H1 (cell line): Measurements from ENCODE around the gene LIN28A. TPM values are rescaled to one million over a fixed set of nuclear protein-coding genes. Genes with fewer than 3 reads are reported as not detected.

ENCODE experiments used
- CTCF ChIA-PET: fragments of 300-600 bp; sonication (Branson Sonifier 250); formaldehyde crosslinking; loops from one replicate; lab custom pipeline; 2021; ENCODE audit not compliant: partially characterized antibody; lab: Charles Lee
- POLR2A ChIA-PET: fragments of 300-600 bp; sonication (Branson Sonifier 250); formaldehyde crosslinking; loops from one replicate; lab custom pipeline; 2021; ENCODE audit warnings: inconsistent platforms; ENCODE audit not compliant: partially characterized antibody; lab: Charles Lee
- DNase-seq, 2 experiments: peaks; one replicate each; pipeline versions ENCODE4 v3.0.0 to v3.0.0-alpha.2; 2010 to 2022; ENCODE audit warnings: low spot score in 2 of 2, low read depth in 1 of 2, mixed read lengths in 1 of 2
- FAIRE-seq: peaks from 2 replicates; lab custom pipeline; 2011; peaks lifted over from hg19 to GRCh38; lab: Jason Lieb, UNC
- H2AFZ ChIP-seq: 2 replicates; pipeline ENCODE4 v1.8.1; 2012; ENCODE audit warnings: low read length, inconsistent platforms
- H2AK5ac ChIP-seq: 2 replicates; pipeline ENCODE4 v1.6.1; 2013; ENCODE audit warnings: low read depth, low read length
- H2BK120ac ChIP-seq: replicated peaks from 2 replicates; pipeline ENCODE3; 2013; ENCODE audit warnings: low read depth, low read length, inconsistent platforms
- H2BK12ac ChIP-seq: 2 replicates; pipeline ENCODE4 v1.6.1; 2013; ENCODE audit warnings: low read depth, low read length
- H2BK15ac ChIP-seq: 2 replicates; pipeline ENCODE4 v1.6.1; 2013; ENCODE audit warnings: low read length
- H2BK20ac ChIP-seq: 2 replicates; pipeline ENCODE4 v1.6.1; 2013; ENCODE audit warnings: low read length
- H2BK5ac ChIP-seq: 2 replicates; pipeline ENCODE4 v1.6.1; 2013; ENCODE audit warnings: low read depth, low read length
- H3K14ac ChIP-seq: 2 replicates; pipeline ENCODE4 v1.6.1; 2013; ENCODE audit warnings: inconsistent platforms; ENCODE audit not compliant: insufficient read length
- H3K18ac ChIP-seq: 2 replicates; pipeline ENCODE4 v1.6.1; 2013; ENCODE audit warnings: low read length; ENCODE audit errors: extremely low read depth
- H3K23ac ChIP-seq: 2 replicates; pipeline ENCODE4 v1.6.1; 2013; ENCODE audit warnings: inconsistent platforms; ENCODE audit not compliant: insufficient read length
- H3K23me2 ChIP-seq: 2 replicates; pipeline ENCODE4 v1.6.1; 2013; ENCODE audit warnings: low read depth, low read length
- H3K27ac ChIP-seq: 2 replicates; pipeline ENCODE4 v1.6.1; 2011; ENCODE audit warnings: low read depth, low read length, inconsistent platforms
- H3K27me3 ChIP-seq, 4 experiments: replicated peaks in 1 of 4; 1 replicate in 1 of 4; 2 replicates in 3 of 4; pipeline versions ENCODE4 v1.6.1 to v1.8.1; 2011 to 2013; ENCODE audit warnings: low read length in 3 of 4, mild to moderate bottlenecking in 3 of 4, inconsistent platforms in 2 of 4, mixed read lengths in 2 of 4, moderate library complexity in 1 of 4; ENCODE audit not compliant: control insufficient read depth in 3 of 4, insufficient read depth in 3 of 4; ENCODE audit errors: extremely low read depth in 1 of 4
- H3K36me3 ChIP-seq, 4 experiments: 2 replicates each; pipeline versions ENCODE4 v1.6.1 to v1.8.1; 2011 to 2013; ENCODE audit warnings: mild to moderate bottlenecking in 4 of 4, low read length in 3 of 4, moderate library complexity in 2 of 4, control low read depth in 1 of 4, inconsistent platforms in 1 of 4; ENCODE audit not compliant: insufficient read depth in 4 of 4, control insufficient read depth in 2 of 4
- H3K4ac ChIP-seq: replicated peaks from 2 replicates; pipeline ENCODE3; 2013; ENCODE audit warnings: low read length, low read depth, mixed read lengths, inconsistent platforms; ENCODE audit not compliant: insufficient read length
- H3K4me1 ChIP-seq, 4 experiments: replicated peaks in 1 of 4; 1 replicate in 1 of 4; 2 replicates in 3 of 4; pipeline versions ENCODE4 v1.6.1 to v1.8.1; 2011 to 2013; ENCODE audit warnings: low read length in 3 of 4, inconsistent platforms in 2 of 4, mixed read lengths in 1 of 4; ENCODE audit not compliant: insufficient read depth in 4 of 4, control insufficient read depth in 3 of 4
- H3K4me2 ChIP-seq, 2 experiments: 2 replicates each; pipeline versions ENCODE4 v1.6.1 to v1.8.1; 2011 to 2013; ENCODE audit warnings: low read depth in 2 of 2, low read length in 2 of 2, control low read depth in 1 of 2, inconsistent platforms in 1 of 2, mild to moderate bottlenecking in 1 of 2; ENCODE audit not compliant: insufficient read depth in 1 of 2
- H3K4me3 ChIP-seq, 4 experiments: fragments of 200-600, 300-600 bp in 1 of 4; sonication (generic), shearing (Covaris generic), sonication (Bioruptor Twin) in 1 of 4; 2 replicates each; pipeline versions ENCODE4 v1.5.1 to v1.8.1; 2011 to 2016; ENCODE audit warnings: low read length in 4 of 4, low read depth in 3 of 4, control low read depth in 2 of 4, inconsistent platforms in 2 of 4, mild to moderate bottlenecking in 2 of 4, mixed read lengths in 1 of 4, moderate library complexity in 1 of 4; ENCODE audit not compliant: insufficient read depth in 2 of 4; ENCODE audit errors: extremely low read depth in 1 of 4
- H3K56ac ChIP-seq: replicated peaks from 2 replicates; pipeline ENCODE3; 2013; ENCODE audit warnings: low read depth, mild to moderate bottlenecking, mixed read lengths, low read length, inconsistent platforms; ENCODE audit not compliant: insufficient read length
- H3K79me1 ChIP-seq: 2 replicates; pipeline ENCODE4 v1.6.1; 2013; ENCODE audit warnings: low read depth, low read length, control low read depth
- H3K79me2 ChIP-seq, 2 experiments: 2 replicates each; pipeline versions ENCODE4 v1.6.1 to v1.8.1; 2012 to 2013; ENCODE audit warnings: low read length in 2 of 2, mild to moderate bottlenecking in 2 of 2, inconsistent platforms in 1 of 2; ENCODE audit not compliant: insufficient read depth in 2 of 2, control insufficient read depth in 1 of 2
- H3K9ac ChIP-seq, 4 experiments: replicated peaks in 1 of 4; 1 replicate in 1 of 4; 2 replicates in 3 of 4; pipeline versions ENCODE4 v1.6.1 to v1.8.1; 2011 to 2013; ENCODE audit warnings: low read depth in 3 of 4, low read length in 3 of 4, control low read depth in 2 of 4, mild to moderate bottlenecking in 2 of 4, moderate library complexity in 2 of 4, inconsistent platforms in 1 of 4; ENCODE audit errors: extremely low read depth in 1 of 4
- H3K9me3 ChIP-seq, 2 experiments: 2 replicates each; pipeline versions ENCODE4 v1.6.1 to v1.8.1; 2012 to 2013; ENCODE audit warnings: mild to moderate bottlenecking in 2 of 2, moderate library complexity in 2 of 2, control low read depth in 1 of 2, inconsistent platforms in 1 of 2, low read depth in 1 of 2, low read length in 1 of 2, mixed read lengths in 1 of 2; ENCODE audit not compliant: insufficient read depth in 2 of 2
- H4K20me1 ChIP-seq, 2 experiments: replicated peaks in 1 of 2; 2 replicates each; pipeline versions ENCODE3 to v1.8.1; 2011 to 2013; ENCODE audit warnings: inconsistent platforms in 2 of 2, low read length in 2 of 2, mild to moderate bottlenecking in 1 of 2; ENCODE audit not compliant: insufficient read depth in 2 of 2, control insufficient read depth in 1 of 2
- H4K5ac ChIP-seq: 2 replicates; pipeline ENCODE4 v1.6.1; 2013; ENCODE audit warnings: low read length, low read depth, mixed read lengths, inconsistent platforms; ENCODE audit not compliant: insufficient read length
- H4K8ac ChIP-seq: 2 replicates; pipeline ENCODE4 v1.8.0; 2013; ENCODE audit warnings: mild to moderate bottlenecking, moderate library complexity, low read length, inconsistent platforms; ENCODE audit not compliant: insufficient read depth; ENCODE audit errors: extremely low read depth
- H4K91ac ChIP-seq: replicated peaks from 2 replicates; pipeline ENCODE3; 2013; ENCODE audit warnings: low read length, mixed read lengths, inconsistent platforms; ENCODE audit not compliant: insufficient read length
- CREB1 ChIP-seq: IDR thresholded peaks from 2 replicates; pipeline ENCODE4 v1.6.1; 2012; ENCODE audit warnings: inconsistent platforms
- GTF2F1 ChIP-seq: IDR thresholded peaks from 2 replicates; pipeline ENCODE4 v1.6.1; 2012; ENCODE audit warnings: low read depth, low read length, improper control_type of control experiment, borderline replicate concordance
- PHF8 ChIP-seq: fragments of 200-600 bp; sonication (generic); conservative IDR thresholded peaks from 2 replicates; pipeline ENCODE4 v1.7.1; 2012; ENCODE audit warnings: low read depth, mild to moderate bottlenecking, inconsistent platforms, low read length, moderate library complexity
- WGBS, 2 experiments: shearing (Covaris generic) in 1 of 2; methylation state at CpG; one replicate each; pipeline versions ENCODE4 v1.1.6 to v1.1.7; 2013 to 2015; ENCODE audit warnings: low lambda C conversion rate in 2 of 2, mixed read lengths in 2 of 2, inconsistent platforms in 1 of 2, low coverage in 1 of 2, missing lambda C conversion rate in 1 of 2; ENCODE audit not compliant: insufficient replicate concordance in 2 of 2, insufficient coverage in 1 of 2, insufficient read length in 1 of 2; ENCODE audit errors: extremely low coverage in 1 of 2, missing lambda C conversion rate in 1 of 2; 5-methylcytosine and 5-hydroxymethylcytosine counted together
- polyA plus RNA-seq, 7 experiments: library from polyadenylated mRNA; depleted of rRNA in 3 of 7; stranded (reverse) in 5 of 7; unstranded in 2 of 7; fragments of >200 nt in 5 of 7; fragments of 200-250 nt in 2 of 7; gene quantifications; 1 replicate in 5 of 7; 2 replicates in 1 of 7; 4 replicates in 1 of 7; pipeline versions ENCODE4 v1.2.1 to v1.2.3, GENCODE V29; 2011 to 2013; ENCODE audit warnings: missing spikeins in 2 of 7, mixed read lengths in 2 of 7
- total RNA-seq: library from RNA; stranded (reverse); fragmentation: NEBNext Ultra II Directional; extraction: Animal tissue kit (Norgen Biotek cat#: 25700); gene quantifications from 2 replicates; pipeline ENCODE4 v1.2.1, GENCODE V29; 2021

LIN28A gene
- total and polyA plus RNA-seq, 2 of the 8 experiments (the other 6 are each of a cell fraction or from before 2014, with no cell fraction given) = 403 to 1,486 TPM

DNA sequence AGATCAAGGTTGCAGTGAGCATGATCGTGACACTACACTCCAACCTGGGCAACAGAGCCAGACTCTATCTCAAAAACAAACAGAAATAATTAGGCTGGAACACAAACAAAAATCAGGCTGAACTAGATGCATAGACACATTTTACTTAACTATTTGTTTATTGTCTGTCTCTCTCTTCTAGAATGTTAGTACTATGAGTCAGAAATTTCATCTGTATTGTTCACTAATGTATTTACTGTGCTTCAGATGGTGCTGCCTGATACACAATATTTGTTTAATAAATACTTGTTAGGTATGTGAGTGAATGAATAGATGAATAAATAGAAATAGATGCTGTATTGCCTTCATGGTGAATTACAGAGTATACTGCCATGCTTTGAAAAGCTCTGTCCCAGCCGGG lies 6.0 kb upstream of the LIN28A start:
- Histone ChIP-seq H3K4me2 (no peak overlapping the region), H3K4me1 (peaks cover 0 to 8% (median 1%) of the 10 kb centered on the region in 4 experiments; a peak in 4 of 7 replicates), H3K23ac (no peak overlapping the region), H4K5ac (no peak overlapping the region), H2AFZ (no peak overlapping the region), H2BK20ac (no peak overlapping the region), H3K23me2 (peaks cover 7% of the 10 kb centered on the region; the same call in 1 of the 2 replicates), H2BK5ac (no peak overlapping the region), H3K18ac (no peak overlapping the region), H3K36me3 (no peaks in the 10 kb centered on the region), H4K20me1 (peaks cover 0 to 1% of the 10 kb centered on the region in 2 experiments), H3K79me1 (no peaks in the 10 kb centered on the region), H3K14ac (no peak overlapping the region), H3K9ac (no peak overlapping the region), H3K56ac (no peak overlapping the region), H3K4ac (no peak overlapping the region), H2BK15ac (no peak overlapping the region), H3K79me2 (no peaks in the 10 kb centered on the region), H3K27ac (no peak overlapping the region), H3K9me3 (no peaks in the 10 kb centered on the region), H4K91ac (no peak overlapping the region), H2AK5ac (no peak overlapping the region), H3K4me3 (no peak overlapping the region), H4K8ac (no peak overlapping the region), H2BK12ac (no peak overlapping the region), H2BK120ac (no peak overlapping the region), H3K27me3 (no peaks in the 10 kb centered on the region)
- 95% methylated on average over 2 of the region's 2 CpGs; no CpG with 5 or more reads in 1 of the 2 experiments for WGBS, 2 experiments
- no peak for FAIRE-seq
- CTCF ChIA-PET = interaction anchor here (0.9 to 2.6 kb wide), 5 partner anchors 8 to 123 kb away, joined by 3 to 13 read pairs (median 4); no protein-coding TSS in a partner anchor
- TF ChIP-seq PHF8 = no peak
- no peak for TF ChIP-seq CREB1
- TF ChIP-seq GTF2F1 = no peak
- DNase-seq = no peak
- POLR2A ChIA-PET = interaction anchor here (1.3 to 8.6 kb wide), 3 partner anchors 9 to 14 kb away, joined by 5 to 150 read pairs (median 14); no protein-coding TSS in a partner anchor
